Activated CD8-positive, alpha-beta T cell treated with anti-CD3 and anti-CD28 coated beads for 36 hours (primary cell): ENCODE data around the gene LYG1. TPM values are rescaled to one million over a fixed set of nuclear protein-coding genes. Genes with fewer than 3 reads are reported as not detected.
"Not testable (repeated sequence)": the region's sequence is repeated elsewhere in the genome, so short reads cannot be mapped to it uniquely, and the experiment has no call there.

Experiments
- ATAC-seq: fragments of 200-7000 bp; cut with Tn5 transposase; one replicate; pipeline ENCODE4 v1.10.0; 2021; ENCODE audit warnings: mild to moderate bottlenecking, moderate library complexity
- CTCF ChIA-PET: fragments of 350-600 bp; sonication (Branson Sonifier 250); formaldehyde crosslinking; loops from one replicate; lab custom pipeline; 2021; ENCODE audit warnings: antibody characterized with exemption; lab: Charles Lee
- POLR2A ChIA-PET: fragments of 350-600 bp; sonication (Branson Sonifier 250); formaldehyde crosslinking; loops from one replicate; lab custom pipeline; 2021; ENCODE audit warnings: antibody characterized with exemption; lab: Charles Lee
- DNase-seq: peaks from one replicate; pipeline ENCODE4 v3.0.0-alpha.2; 2020
- H3K27ac Mint-ChIP-seq: one replicate; pipeline ENCODE4 v1.8.0; 2021; ENCODE audit warnings: mild to moderate bottlenecking, mixed read lengths
- H3K27me3 Mint-ChIP-seq: one replicate; pipeline ENCODE4 v1.8.0; 2021; ENCODE audit warnings: mixed read lengths
- H3K36me3 Mint-ChIP-seq: one replicate; pipeline ENCODE4 v1.8.0; 2021; ENCODE audit warnings: low read depth, mixed read lengths
- H3K4me1 Mint-ChIP-seq: one replicate; pipeline ENCODE4 v1.8.0; 2021; ENCODE audit warnings: low read depth, mixed read lengths
- H3K4me3 Mint-ChIP-seq: one replicate; pipeline ENCODE4 v1.8.0; 2021; ENCODE audit warnings: mild to moderate bottlenecking, moderate library complexity, mixed read lengths
- H3K9me3 Mint-ChIP-seq: one replicate; pipeline ENCODE4 v1.8.0; 2021; ENCODE audit warnings: mixed read lengths
- CTCF ChIP-seq: fragments of 200-600 bp; IDR thresholded peaks from one replicate; pipeline ENCODE4 v1.8.0; 2022; ENCODE audit warnings: antibody characterized with exemption, mild to moderate bottlenecking
- intact Hi-C: fragments of 100-400 bp; cut with micrococcal nuclease; formaldehyde crosslinking; loops from one replicate; pipeline ENCODE4 v1.10.0; 2022
- total RNA-seq, 2 experiments: library from RNA; stranded (reverse); gene quantifications; one replicate each; pipeline ENCODE4 v1.2.3, GENCODE V29; 2021

Gene LYG1
- total RNA-seq, 2 experiments from 2014 or later: 0.54 to 0.81 TPM

- ATAC-seq (no peak), DNase-seq (no peak)
- Mint-ChIP-seq H3K27ac (no peak overlapping the region), H3K36me3 (peaks cover 5% of the 10 kb centered on the region), H3K9me3 (peaks cover 3% of the 10 kb centered on the region), H3K27me3 (no peaks in the 10 kb centered on the region), H3K4me1 (no peaks in the 10 kb centered on the region), H3K4me3 (no peak overlapping the region)
- CTCF ChIA-PET: no interaction called here
- no peak for TF ChIP-seq CTCF
- POLR2A ChIA-PET: no interaction called here
- intact Hi-C loops: no loop called here
Measured at GRCh38 chr2:99297994-99298393, 3.0 kb downstream of the LYG1 start.

- intact Hi-C loops: no loop called here
- H3K9me3 Mint-ChIP-seq: peaks cover under 1% of the 10 kb centered on the region
- H3K27me3 Mint-ChIP-seq: no peaks in the 10 kb centered on the region
- POLR2A ChIA-PET: no interaction called here
- DNase-seq (no peak), ATAC-seq (no peak)
- H3K4me3 Mint-ChIP-seq: no peak overlapping the region
- peaks cover 2% of the 10 kb centered on the region for H3K36me3 Mint-ChIP-seq
- no peak overlapping the region for H3K27ac Mint-ChIP-seq
- TF ChIP-seq CTCF: no peak
- H3K4me1 Mint-ChIP-seq: no peaks in the 10 kb centered on the region
- CTCF ChIA-PET: no interaction called here
Measured at GRCh38 chr2:99285526-99285925, 15.5 kb downstream of the LYG1 start.

- ChIA-PET CTCF (no interaction called here), POLR2A (no interaction called here)
- Mint-ChIP-seq H3K36me3 (peaks cover 16% of the 10 kb centered on the region), H3K4me3 (no peak overlapping the region), H3K4me1 (no peaks in the 10 kb centered on the region), H3K27me3 (no peaks in the 10 kb centered on the region), H3K9me3 (peaks cover 9% of the 10 kb centered on the region), H3K27ac (no peak overlapping the region)
- intact Hi-C loops: no loop called here
- ATAC-seq: no peak
- TF ChIP-seq CTCF: no peak
- no peak for DNase-seq
Measured at GRCh38 chr2:99279969-99280695, 20.9 kb downstream of the LYG1 start.

GRCh38 chr2:99278793-99279291, 22.2 kb downstream of the LYG1 start:
- ATAC-seq: no peak
- no peak overlapping the region for H3K4me3 Mint-ChIP-seq
- intact Hi-C loops: no loop called here
- TF ChIP-seq CTCF: no peak
- peaks cover 16% of the 10 kb centered on the region for H3K36me3 Mint-ChIP-seq
- no peak overlapping the region for H3K27ac Mint-ChIP-seq
- ChIA-PET POLR2A (no interaction called here), CTCF (interaction anchor here (1.2 kb wide), 1 partner anchor 18 kb away, joined by 3 read pairs; no protein-coding TSS in a partner anchor)
- H3K4me1 Mint-ChIP-seq: no peaks in the 10 kb centered on the region
- peaks cover 9% of the 10 kb centered on the region for H3K9me3 Mint-ChIP-seq
- no peaks in the 10 kb centered on the region for H3K27me3 Mint-ChIP-seq
- no peak for DNase-seq

GRCh38 chr2:99278195-99278765, 22.7 kb downstream of the LYG1 start:
- H3K4me3 Mint-ChIP-seq: not testable (repeated sequence)

More at GRCh38 chr2:99278195-99278765, 22.7 kb downstream of the LYG1 start:
- H3K27me3 Mint-ChIP-seq, H3K4me1 Mint-ChIP-seq, ATAC-seq, POLR2A ChIA-PET, H3K27ac Mint-ChIP-seq, intact Hi-C loops, DNase-seq, H3K9me3 Mint-ChIP-seq: not testable (repeated sequence)
- peaks cover 16% of the 10 kb centered on the region for H3K36me3 Mint-ChIP-seq
- CTCF ChIA-PET: interaction anchor here (1.2 kb wide), 1 partner anchor 18 kb away, joined by 3 read pairs; no protein-coding TSS in a partner anchor
